A673 (cell line): ENCODE data around the gene CHAF1A. TPM values are rescaled to one million over a fixed set of nuclear protein-coding genes. Genes with fewer than 3 reads are reported as not detected.

Source experiments
- BruUV-seq: library from RNA; stranded (reverse); fragments of 400-500 nt; replicated peaks from 2 replicates; lab custom pipeline; 2021; lab: Mats Ljungman, UMichigan
- CTCF ChIA-PET: fragments of 300-600 bp; sonication (Branson Sonifier 250); formaldehyde crosslinking; loops from one replicate; lab custom pipeline; 2022; ENCODE audit warnings: antibody characterized with exemption; lab: Charles Lee
- POLR2A ChIA-PET: fragments of 300-600 bp; sonication (Branson Sonifier 250); formaldehyde crosslinking; loops from one replicate; lab custom pipeline; 2022; ENCODE audit warnings: antibody characterized with exemption; ENCODE audit not compliant: low non-redundant PET; lab: Charles Lee
- DNase-seq: peaks from one replicate; pipeline ENCODE4 v3.0.0-alpha.2; 2015; ENCODE audit warnings: low spot score
- H3K27ac ChIP-seq: fragments of 200-600 bp; sonication (generic); 2 replicates; pipeline ENCODE4 v1.5.1; 2016; ENCODE audit warnings: mixed run types, low read depth, mild to moderate bottlenecking, mixed read lengths, antibody characterized with exemption, low read length; ENCODE audit not compliant: poor library complexity, severe bottlenecking
- H3K27me3 ChIP-seq: fragments of 200-600 bp; sonication (generic); replicated peaks from 2 replicates; pipeline ENCODE4 v1.6.1; 2017; ENCODE audit warnings: mixed run types, low read depth, mild to moderate bottlenecking, mixed read lengths, antibody characterized with exemption, low read length; ENCODE audit not compliant: insufficient read depth, poor library complexity
- H3K36me3 ChIP-seq: fragments of 200-600 bp; sonication (generic); 2 replicates; pipeline ENCODE4 v1.6.1; 2016; ENCODE audit warnings: mixed run types, mild to moderate bottlenecking, mixed read lengths, antibody characterized with exemption, low read length; ENCODE audit not compliant: insufficient read depth, poor library complexity, severe bottlenecking
- H3K4me1 ChIP-seq: fragments of 200-600 bp; sonication (generic); 2 replicates; pipeline ENCODE4 v1.6.1; 2017; ENCODE audit warnings: mixed run types, mild to moderate bottlenecking, mixed read lengths, antibody characterized with exemption, low read length; ENCODE audit not compliant: insufficient read depth, poor library complexity, severe bottlenecking
- H3K4me3 ChIP-seq: fragments of 200-600 bp; sonication (generic); 2 replicates; pipeline ENCODE4 v1.5.1; 2016; ENCODE audit warnings: low read depth, mixed run types, mild to moderate bottlenecking, mixed read lengths, low read length; ENCODE audit not compliant: poor library complexity, severe bottlenecking
- H3K9me3 ChIP-seq: fragments of 200-600 bp; sonication (generic); 2 replicates; pipeline ENCODE4 v1.6.1; 2016; ENCODE audit warnings: mixed run types, low read depth, mild to moderate bottlenecking, mixed read lengths, antibody characterized with exemption, low read length; ENCODE audit not compliant: poor library complexity, severe bottlenecking
- CTCF ChIP-seq: fragments of 300-800, 200-600 bp; sonication (generic); conservative IDR thresholded peaks from 2 replicates; pipeline ENCODE4 v1.5.1; 2017; ENCODE audit warnings: low read depth, mild to moderate bottlenecking, antibody characterized with exemption, low read length, moderate library complexity, mixed read lengths
- EZH2 ChIP-seq: fragments of 200-600 bp; sonication (generic); IDR thresholded peaks from 2 replicates; pipeline ENCODE4 v1.6.1; 2017; ENCODE audit warnings: borderline replicate concordance, low read depth, mild to moderate bottlenecking, mixed read lengths, antibody characterized with exemption, low read length; ENCODE audit not compliant: poor library complexity, severe bottlenecking
- intact Hi-C: fragments of 100-400 bp; cut with micrococcal nuclease; formaldehyde crosslinking; loops from one replicate; pipeline ENCODE4 v1.10.0; 2022; ENCODE audit not compliant: unreplicated experiment
- total RNA-seq: library from RNA; stranded (reverse); gene quantifications from 2 replicates; pipeline ENCODE4 v1.2.3, GENCODE V29; 2021

CHAF1A gene
- total RNA-seq, 1 experiment from 2014 or later: 115 TPM

GRCh38 chr19:4449639-4450028 is 47.2 kb downstream of the CHAF1A start:
- no peak overlapping the region for H3K4me3 ChIP-seq
- no TSS peak for BruUV-seq

GRCh38 chr19:4452230-4452990 is 50.0 kb downstream of the CHAF1A start:
- peaks cover 13% of the 10 kb centered on the region for H3K4me1 ChIP-seq
- CTCF ChIA-PET: no interaction called here

More at GRCh38 chr19:4449639-4450028, 47.2 kb downstream of the CHAF1A start:
- Histone ChIP-seq H3K27me3 (no peaks in the 10 kb centered on the region), H3K36me3 (peaks cover 56% of the 10 kb centered on the region), H3K4me1 (no peaks in the 10 kb centered on the region), H3K27ac (no peak overlapping the region), H3K9me3 (no peaks in the 10 kb centered on the region)
- no peak for TF ChIP-seq EZH2
- no peak for TF ChIP-seq CTCF
- intact Hi-C loops: no loop called here
- POLR2A ChIA-PET: interaction anchor here (0.5 kb wide), 1 partner anchor 28 kb away, joined by 5 read pairs; no protein-coding TSS in a partner anchor
- CTCF ChIA-PET: no interaction called here
- no peak for DNase-seq

More at GRCh38 chr19:4452230-4452990, 50.0 kb downstream of the CHAF1A start:
- Histone ChIP-seq H3K4me3 (no peak overlapping the region), H3K27me3 (no peaks in the 10 kb centered on the region), H3K27ac (no peak overlapping the region), H3K36me3 (peaks cover 30% of the 10 kb centered on the region), H3K9me3 (no peaks in the 10 kb centered on the region)
- POLR2A ChIA-PET: interaction anchor here (0.6 to 0.7 kb wide), 2 partner anchors 37 to 76 kb away, joined by 5 to 6 read pairs; no protein-coding TSS in a partner anchor
- no peak for DNase-seq
- TF ChIP-seq CTCF: no peak
- no peak for TF ChIP-seq EZH2
- intact Hi-C loops: no loop called here
- BruUV-seq: no TSS peak
